A673 (cell line): Measurements from ENCODE around the gene SCYGR3.

Experiments used
- EZH2 ChIP-seq: fragments of 200-600 bp; sonication (generic); IDR thresholded peaks from 2 replicates; pipeline ENCODE4 v1.6.1; 2017; ENCODE audit warnings: borderline replicate concordance, low read depth, mild to moderate bottlenecking, mixed read lengths, antibody characterized with exemption, low read length; ENCODE audit not compliant: poor library complexity, severe bottlenecking
- TF ChIP-seq, protein P1 (sequence below): fragments of 300-800, 200-600 bp; sonication (generic); conservative IDR thresholded peaks from 2 replicates; pipeline ENCODE4 v1.5.1; 2017; ENCODE audit warnings: low read depth, mild to moderate bottlenecking, antibody characterized with exemption, low read length, moderate library complexity, mixed read lengths

DNA sequence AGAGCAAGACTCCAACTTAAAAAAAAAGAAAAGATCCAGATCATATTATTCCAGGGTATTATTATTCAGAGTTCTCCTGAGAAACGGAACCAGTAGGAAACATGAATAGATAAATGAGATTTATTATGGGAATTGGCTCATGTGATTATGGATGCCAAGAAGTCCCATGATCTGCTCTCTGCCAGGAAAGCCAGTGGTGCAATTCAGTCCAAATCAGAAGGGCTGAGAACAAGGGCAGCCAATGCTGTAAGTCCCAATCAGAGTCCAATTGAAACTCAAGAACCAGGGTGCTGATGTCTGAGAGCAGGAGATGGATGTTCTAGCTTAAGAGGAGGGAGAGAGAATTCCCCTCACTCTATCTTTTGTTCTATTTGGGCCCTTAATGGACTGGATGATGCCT lies 8.2 kb downstream of the SCYGR3 start:
- TF ChIP-seq, protein P1, sequence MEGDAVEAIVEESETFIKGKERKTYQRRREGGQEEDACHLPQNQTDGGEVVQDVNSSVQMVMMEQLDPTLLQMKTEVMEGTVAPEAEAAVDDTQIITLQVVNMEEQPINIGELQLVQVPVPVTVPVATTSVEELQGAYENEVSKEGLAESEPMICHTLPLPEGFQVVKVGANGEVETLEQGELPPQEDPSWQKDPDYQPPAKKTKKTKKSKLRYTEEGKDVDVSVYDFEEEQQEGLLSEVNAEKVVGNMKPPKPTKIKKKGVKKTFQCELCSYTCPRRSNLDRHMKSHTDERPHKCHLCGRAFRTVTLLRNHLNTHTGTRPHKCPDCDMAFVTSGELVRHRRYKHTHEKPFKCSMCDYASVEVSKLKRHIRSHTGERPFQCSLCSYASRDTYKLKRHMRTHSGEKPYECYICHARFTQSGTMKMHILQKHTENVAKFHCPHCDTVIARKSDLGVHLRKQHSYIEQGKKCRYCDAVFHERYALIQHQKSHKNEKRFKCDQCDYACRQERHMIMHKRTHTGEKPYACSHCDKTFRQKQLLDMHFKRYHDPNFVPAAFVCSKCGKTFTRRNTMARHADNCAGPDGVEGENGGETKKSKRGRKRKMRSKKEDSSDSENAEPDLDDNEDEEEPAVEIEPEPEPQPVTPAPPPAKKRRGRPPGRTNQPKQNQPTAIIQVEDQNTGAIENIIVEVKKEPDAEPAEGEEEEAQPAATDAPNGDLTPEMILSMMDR: no peak
- no peak for TF ChIP-seq EZH2
